OCI-LY7 (cell line): ENCODE results near the gene RUNX1.

Experiments
- EZH2phosphoT487 ChIP-seq: fragments of 200-600 bp; sonication (generic); IDR thresholded peaks from 2 replicates; pipeline ENCODE4 v1.6.1; 2018; ENCODE audit warnings: low read depth, borderline replicate concordance, mild to moderate bottlenecking, mixed run types, antibody characterized with exemption, low read length, moderate library complexity, mixed read lengths
- TF ChIP-seq, protein P1 (sequence below): fragments of 200-600 bp; sonication (generic); conservative IDR thresholded peaks from 2 replicates; pipeline ENCODE4 v1.5.1; 2014; ENCODE audit warnings: mild to moderate bottlenecking, antibody characterized with exemption, low read length, moderate library complexity, mixed read lengths

DNA sequence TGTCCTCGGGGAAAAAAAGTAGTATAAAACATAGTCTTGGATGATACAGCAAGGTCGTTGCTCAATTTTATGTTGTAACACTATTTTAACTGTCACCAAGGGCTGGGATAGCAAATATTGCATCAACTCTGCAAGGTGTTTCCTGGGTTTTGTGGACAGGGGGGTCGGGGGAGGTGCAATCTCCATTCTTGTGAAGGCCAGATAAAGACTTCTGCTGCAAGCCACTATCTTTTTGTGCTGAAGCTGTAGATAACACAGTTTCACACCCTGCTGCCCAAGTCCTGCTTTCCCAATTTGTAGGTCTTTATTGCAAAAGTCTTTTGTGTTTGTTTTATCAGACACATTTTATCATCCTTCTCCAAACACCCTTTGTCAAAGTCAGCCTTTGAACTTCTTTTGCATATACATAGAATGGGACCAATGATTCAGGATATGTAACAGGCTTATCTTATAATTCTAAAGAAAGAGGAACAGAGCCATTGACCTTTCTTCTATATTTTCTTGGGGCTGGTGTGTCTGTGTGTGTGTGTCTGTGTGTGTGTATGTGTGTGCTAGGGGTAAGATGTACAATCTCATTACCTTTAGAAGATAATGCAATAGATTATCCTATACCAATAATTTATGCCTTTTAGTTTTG is 140.6 kb downstream of the RUNX1 start:
- TF ChIP-seq, protein P1, sequence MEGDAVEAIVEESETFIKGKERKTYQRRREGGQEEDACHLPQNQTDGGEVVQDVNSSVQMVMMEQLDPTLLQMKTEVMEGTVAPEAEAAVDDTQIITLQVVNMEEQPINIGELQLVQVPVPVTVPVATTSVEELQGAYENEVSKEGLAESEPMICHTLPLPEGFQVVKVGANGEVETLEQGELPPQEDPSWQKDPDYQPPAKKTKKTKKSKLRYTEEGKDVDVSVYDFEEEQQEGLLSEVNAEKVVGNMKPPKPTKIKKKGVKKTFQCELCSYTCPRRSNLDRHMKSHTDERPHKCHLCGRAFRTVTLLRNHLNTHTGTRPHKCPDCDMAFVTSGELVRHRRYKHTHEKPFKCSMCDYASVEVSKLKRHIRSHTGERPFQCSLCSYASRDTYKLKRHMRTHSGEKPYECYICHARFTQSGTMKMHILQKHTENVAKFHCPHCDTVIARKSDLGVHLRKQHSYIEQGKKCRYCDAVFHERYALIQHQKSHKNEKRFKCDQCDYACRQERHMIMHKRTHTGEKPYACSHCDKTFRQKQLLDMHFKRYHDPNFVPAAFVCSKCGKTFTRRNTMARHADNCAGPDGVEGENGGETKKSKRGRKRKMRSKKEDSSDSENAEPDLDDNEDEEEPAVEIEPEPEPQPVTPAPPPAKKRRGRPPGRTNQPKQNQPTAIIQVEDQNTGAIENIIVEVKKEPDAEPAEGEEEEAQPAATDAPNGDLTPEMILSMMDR, result no peak
- no peak for TF ChIP-seq EZH2phosphoT487
